GM23338 (cell line): Measurements from ENCODE around the gene ANKRD65.

ENCODE experiments used
- CREB1 ChIP-seq: fragments of 250-450 bp; sonication (Bioruptor Pico); IDR thresholded peaks from 2 replicates; pipeline ENCODE4 v1.5.0; 2020; ENCODE audit warnings: low read depth, mild to moderate bottlenecking, moderate library complexity
- CTCF ChIP-seq, 2 experiments: fragments of 200-600 bp in 1 of 2; sonication (generic) in 1 of 2; conservative IDR thresholded peaks; 2 replicates each; pipeline versions ENCODE4 v1.5.1 to v1.6.1; 2016 to 2017; ENCODE audit warnings: antibody characterized with exemption in 2 of 2, low read depth in 2 of 2, mild to moderate bottlenecking in 2 of 2, moderate library complexity in 1 of 2
- EZH2 ChIP-seq: fragments of 200-600 bp; sonication (generic); IDR thresholded peaks from one replicate; pipeline ENCODE4 v1.8.0; 2017; ENCODE audit warnings: antibody characterized with exemption, mild to moderate bottlenecking, low read depth; ENCODE audit not compliant: unreplicated experiment
- EZH2phosphoT487 ChIP-seq: fragments of 200-600 bp; sonication (generic); IDR thresholded peaks from one replicate; pipeline ENCODE4 v1.8.1; 2018; ENCODE audit warnings: antibody characterized with exemption; ENCODE audit not compliant: unreplicated experiment
- JUNB ChIP-seq: IDR thresholded peaks from one replicate; pipeline ENCODE4 v1.6.1; 2016; ENCODE audit warnings: antibody characterized with exemption; ENCODE audit not compliant: unreplicated experiment
- NANOG ChIP-seq: IDR thresholded peaks from 2 replicates; pipeline ENCODE4 v1.6.1; 2016; ENCODE audit warnings: antibody characterized with exemption, borderline replicate concordance
- POLR2AphosphoS5 ChIP-seq: IDR thresholded peaks from 2 replicates; pipeline ENCODE4 v1.6.1; 2016; ENCODE audit warnings: antibody characterized with exemption, low read depth
- REST ChIP-seq: IDR thresholded peaks from one replicate; pipeline ENCODE4 v1.6.1; 2018; ENCODE audit warnings: antibody characterized with exemption; ENCODE audit not compliant: unreplicated experiment
- STAT1 ChIP-seq: IDR thresholded peaks from one replicate; pipeline ENCODE4 v1.6.1; 2016; ENCODE audit warnings: antibody characterized with exemption; ENCODE audit not compliant: unreplicated experiment
- ZNF331 ChIP-seq: fragments of 250-450 bp; sonication (Bioruptor Pico); IDR thresholded peaks from 2 replicates; pipeline ENCODE4 v1.5.0; 2020; ENCODE audit warnings: low read depth, mild to moderate bottlenecking, moderate library complexity
- ZNF462 ChIP-seq: fragments of 250-450 bp; sonication (Bioruptor Pico); IDR thresholded peaks from 2 replicates; pipeline ENCODE4 v1.5.0; 2020; ENCODE audit warnings: mild to moderate bottlenecking, moderate library complexity

- TF ChIP-seq CTCF (conservative IDR thresholded peaks at IDR 0.05; ENCODE audit: low read depth in 2 of 2) (peak; percentile 7 to 27; a peak in 1 of 4 replicates), EZH2 (no peak), POLR2AphosphoS5 (peak; percentile 72; the same call in 1 of the 2 replicates), EZH2phosphoT487 (no peak), ZNF331 (CRISPR knock-in tag) (no peak), REST (no peak), JUNB (no peak), STAT1 (no peak), ZNF462 (CRISPR knock-in tag) (no peak), CREB1 (peak; percentile 93), NANOG (no peak)
These were observed 21.7 kb downstream of the ANKRD65 start, which contains the start of gene CCNL2 for GRCh38 chr1:1399187-1399871.
